ENCODE results near the gene PTGR2.
"Not testable (repeated sequence)": the region's sequence is repeated elsewhere in the genome, so short reads cannot be mapped to it uniquely, and the experiment has no call there.

Gene PTGR2

GRCh38 chr14:73833530-73834260 lies 17.9 kb upstream of the PTGR2 start:
- DNase-seq, result no peak

- no peak for DNase-seq
Measured at GRCh38 chr14:73834261-73834625, 17.4 kb upstream of the PTGR2 start.

- not testable (repeated sequence) for DNase-seq
Measured at GRCh38 chr14:73838293-73839034, 13.2 kb upstream of the PTGR2 start.

- DNase-seq, result no peak
Measured at GRCh38 chr14:73842201-73842600, 9.4 kb upstream of the PTGR2 start.

GRCh38 chr14:73842851-73843250 lies 8.8 kb upstream of the PTGR2 start:
- no peak for DNase-seq

- DNase-seq, result no peak
Measured at GRCh38 chr14:73843296-73843695, 8.3 kb upstream of the PTGR2 start.

- no peak for DNase-seq
Measured at GRCh38 chr14:73846947-73847346, 4.7 kb upstream of the PTGR2 start.

GRCh38 chr14:73851000-73851399 lies 631 bp upstream of the PTGR2 start:
- no peak for DNase-seq

GRCh38 chr14:73859145-73859544 lies 7.5 kb downstream of the PTGR2 start:
- no peak for DNase-seq

- DNase-seq, result no peak
Measured at GRCh38 chr14:73861073-73861472, 9.4 kb downstream of the PTGR2 start.

GRCh38 chr14:73862480-73862879 lies 10.8 kb downstream of the PTGR2 start:
- no peak for DNase-seq

- no peak for DNase-seq
Measured at GRCh38 chr14:73863209-73863608, 11.6 kb downstream of the PTGR2 start.

GRCh38 chr14:73865534-73866113 lies 14.0 kb downstream of the PTGR2 start:
- DNase-seq, result no peak

- not testable (repeated sequence) for DNase-seq
Measured at GRCh38 chr14:73869754-73870153, 18.1 kb downstream of the PTGR2 start.

- no peak for DNase-seq
Measured at GRCh38 chr14:73870525-73871235, 19.0 kb downstream of the PTGR2 start.

GRCh38 chr14:73873660-73874059 lies 22.0 kb downstream of the PTGR2 start:
- no peak for DNase-seq

- no peak for DNase-seq
Measured at GRCh38 chr14:73877790-73878189, 26.2 kb downstream of the PTGR2 start.

- DNase-seq, result no peak
Measured at GRCh38 chr14:73878436-73878835, 26.8 kb downstream of the PTGR2 start.

GRCh38 chr14:73879027-73879426 lies 27.4 kb downstream of the PTGR2 start:
- DNase-seq, result no peak

- no peak for DNase-seq
Measured at GRCh38 chr14:73884438-73885190, 33.0 kb downstream of the PTGR2 start.

GRCh38 chr14:73886449-73887317 lies 35.1 kb downstream of the PTGR2 start, which contains the start of gene ZNF410:
TSS of gene ZNF410 (plus strand) at chr14:73886859. CDS start at chr14:73892176, 5,317 bp downstream.
- DNase-seq, result peak; percentile 62

- no peak for DNase-seq
Measured at GRCh38 chr14:73887318-73887616, 35.6 kb downstream of the PTGR2 start.

Data from NCI-H1092 (cell line).